ES-I3 (cell line): ENCODE measurements around the gene FGFBP1.

Experiments used
- H3K36me3 ChIP-seq: 2 replicates; pipeline ENCODE4 v1.6.1; 2013; ENCODE audit warnings: mild to moderate bottlenecking, low read length, control low read depth, moderate library complexity; ENCODE audit not compliant: insufficient read depth
- H3K4me1 ChIP-seq: 2 replicates; pipeline ENCODE4 v1.6.1; 2013; ENCODE audit warnings: mild to moderate bottlenecking, control low read depth, low read length; ENCODE audit not compliant: insufficient read depth
- H3K9ac ChIP-seq: 2 replicates; pipeline ENCODE4 v1.6.1; 2013; ENCODE audit warnings: low read depth, mild to moderate bottlenecking, low read length, moderate library complexity
- H3K9me3 ChIP-seq: 2 replicates; pipeline ENCODE4 v1.6.1; 2013; ENCODE audit warnings: mild to moderate bottlenecking, low read length, moderate library complexity; ENCODE audit not compliant: control insufficient read depth, insufficient read depth

The FGFBP1 gene

GRCh38 chr4:15913631-15913970, 24.9 kb downstream of the FGFBP1 start:
- no peaks in the 10 kb centered on the region; the same call in 1 of the 2 replicates for H3K9me3 ChIP-seq
- H3K36me3 ChIP-seq: no peaks in the 10 kb centered on the region
- no peak overlapping the region for H3K9ac ChIP-seq
- peaks cover 5% of the 10 kb centered on the region; the same call in 1 of the 2 replicates for H3K4me1 ChIP-seq

DNA sequence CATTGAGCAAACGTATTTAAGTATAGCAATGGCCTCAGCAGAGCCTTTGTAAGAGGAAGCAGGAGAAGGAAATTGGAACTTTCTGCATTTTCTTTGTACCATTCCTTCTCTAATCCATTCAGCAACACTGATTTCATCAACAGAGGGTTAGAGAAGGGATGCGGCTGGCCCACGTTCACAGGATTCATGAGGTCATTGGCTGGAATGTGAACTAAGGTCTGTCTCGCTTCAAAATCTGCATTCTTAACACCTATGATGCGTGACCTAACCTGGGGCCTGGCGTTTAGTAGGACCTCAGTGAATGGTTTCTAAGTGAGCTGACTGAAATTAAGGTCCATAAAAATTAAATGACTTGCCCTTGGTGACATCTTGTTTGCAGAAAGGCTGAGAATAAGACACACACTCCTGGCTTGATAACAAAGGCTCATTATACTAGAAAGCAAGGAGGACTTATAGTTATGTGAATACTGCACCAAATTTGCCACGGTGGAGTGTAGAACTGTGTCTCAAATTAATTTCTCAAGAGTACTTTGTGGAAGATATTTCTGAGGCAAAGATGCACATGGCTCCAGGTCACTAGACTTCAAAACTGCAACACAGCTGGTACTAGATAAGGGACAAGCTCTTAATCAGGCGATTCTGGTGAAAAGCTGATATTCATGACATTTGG, 25.4 kb downstream of the FGFBP1 start:
- no peaks in the 10 kb centered on the region; the same call in 1 of the 2 replicates for H3K9me3 ChIP-seq
- no peaks in the 10 kb centered on the region for H3K36me3 ChIP-seq
- no peak overlapping the region for H3K9ac ChIP-seq
- peaks cover 5% of the 10 kb centered on the region; the same call in 1 of the 2 replicates for H3K4me1 ChIP-seq

- H3K36me3 ChIP-seq: no peaks in the 10 kb centered on the region
- H3K9me3 ChIP-seq: no peaks in the 10 kb centered on the region; the same call in 1 of the 2 replicates
- H3K9ac ChIP-seq: no peak overlapping the region
- H3K4me1 ChIP-seq: peaks cover 5% of the 10 kb centered on the region; the same call in 1 of the 2 replicates
Observed at GRCh38 chr4:15912236-15912635, 26.3 kb downstream of the FGFBP1 start.

DNA sequence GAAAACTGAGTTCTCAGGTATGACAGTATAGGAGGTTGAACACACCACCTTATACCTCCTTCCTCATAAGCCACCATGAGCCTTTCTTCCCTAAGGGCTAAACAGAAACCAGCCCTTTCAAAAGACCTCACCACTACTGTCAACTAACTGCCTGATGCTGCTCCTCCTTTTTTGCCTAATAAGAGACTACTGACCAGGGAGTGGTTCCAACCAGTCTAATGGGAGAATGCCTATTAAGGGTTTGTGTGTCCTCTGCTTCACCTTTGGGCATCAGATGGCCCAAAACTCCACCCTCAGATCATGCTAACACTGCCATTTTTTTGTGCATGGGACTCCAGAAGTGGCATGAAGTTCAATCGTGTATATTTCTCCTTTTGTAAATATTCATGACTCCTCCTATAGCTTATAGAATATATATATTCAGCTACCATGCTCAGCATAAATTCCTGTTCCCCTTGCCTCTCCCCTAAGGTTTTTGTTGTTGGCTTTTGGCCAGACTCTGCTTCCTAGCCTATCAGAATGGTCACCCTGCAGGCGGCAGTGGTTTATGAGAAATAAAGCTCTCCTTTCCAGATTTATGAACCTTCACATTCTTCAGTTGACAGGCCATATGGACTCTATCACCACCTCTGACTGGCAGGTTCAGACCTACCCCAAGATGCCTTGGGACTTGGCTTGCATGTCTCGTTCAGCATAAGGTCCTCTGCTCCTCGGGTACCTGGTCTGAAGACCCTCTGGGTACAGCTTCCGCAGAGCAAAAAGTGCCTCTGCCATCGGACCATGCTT, 28.2 kb downstream of the FGFBP1 start:
- Histone ChIP-seq H3K4me1 (peaks cover 14% of the 10 kb centered on the region), H3K9me3 (no peaks in the 10 kb centered on the region; the same call in 1 of the 2 replicates), H3K9ac (no peak overlapping the region), H3K36me3 (no peaks in the 10 kb centered on the region)

GRCh38 chr4:15907430-15907829, 31.1 kb downstream of the FGFBP1 start:
- H3K4me1 ChIP-seq: peaks cover 9% of the 10 kb centered on the region
- no peaks in the 10 kb centered on the region; the same call in 1 of the 2 replicates for H3K36me3 ChIP-seq
- peaks cover 17% of the 10 kb centered on the region for H3K9me3 ChIP-seq
- no peak overlapping the region for H3K9ac ChIP-seq

DNA sequence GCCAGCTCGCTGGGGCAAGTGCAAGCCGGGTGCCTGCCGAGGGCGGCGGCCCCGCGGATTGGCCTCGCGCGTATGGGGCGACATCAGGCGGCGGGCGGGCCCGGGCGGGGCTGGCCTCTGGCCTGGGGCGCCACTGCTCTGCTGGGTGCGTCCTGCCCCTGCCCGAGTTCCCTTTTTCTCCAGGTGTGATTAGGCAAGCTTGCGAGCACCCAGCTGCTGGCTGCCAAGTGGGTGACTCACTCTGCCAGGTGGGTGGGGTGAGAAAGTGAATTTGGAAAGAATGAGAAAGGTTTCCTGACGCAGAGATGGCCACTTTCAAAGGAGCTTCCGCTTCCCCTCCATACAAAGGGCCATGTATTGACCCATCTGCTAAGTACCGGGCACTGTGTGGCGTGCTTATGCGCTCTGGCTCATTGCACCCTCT, 32.5 kb downstream of the FGFBP1 start:
- peak overlapping the region; percentile 43 for H3K9ac ChIP-seq

DNA sequence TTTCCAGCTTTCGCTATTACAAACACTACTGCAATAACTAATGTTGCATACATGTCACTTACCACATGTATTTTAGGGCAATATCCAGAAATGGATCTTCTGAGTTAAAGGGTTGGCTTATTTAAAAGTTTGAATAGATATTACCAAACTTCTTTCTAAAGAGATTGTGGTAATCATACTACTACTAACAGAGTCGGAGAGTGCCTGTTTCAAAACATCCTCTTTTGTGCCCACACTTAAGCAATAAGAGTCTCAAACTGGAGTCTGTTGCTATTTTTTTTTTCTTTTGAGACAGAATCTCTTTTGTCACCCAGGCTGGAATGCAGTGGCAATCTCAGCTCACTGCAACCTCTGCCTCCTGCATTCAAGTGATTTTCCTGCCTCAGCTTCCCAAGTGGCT, 35.8 kb downstream of the FGFBP1 start:
- Histone ChIP-seq H3K9ac (no peak overlapping the region), H3K36me3 (no peaks in the 10 kb centered on the region; the same call in 1 of the 2 replicates), H3K4me1 (peaks cover 9% of the 10 kb centered on the region), H3K9me3 (peaks cover 17% of the 10 kb centered on the region)

More for the DNA sequence above, 32.5 kb downstream of the FGFBP1 start:
- peaks cover 17% of the 10 kb centered on the region for H3K9me3 ChIP-seq
- H3K36me3 ChIP-seq: no peaks in the 10 kb centered on the region; the same call in 1 of the 2 replicates
- H3K4me1 ChIP-seq: peaks cover 9% of the 10 kb centered on the region

DNA sequence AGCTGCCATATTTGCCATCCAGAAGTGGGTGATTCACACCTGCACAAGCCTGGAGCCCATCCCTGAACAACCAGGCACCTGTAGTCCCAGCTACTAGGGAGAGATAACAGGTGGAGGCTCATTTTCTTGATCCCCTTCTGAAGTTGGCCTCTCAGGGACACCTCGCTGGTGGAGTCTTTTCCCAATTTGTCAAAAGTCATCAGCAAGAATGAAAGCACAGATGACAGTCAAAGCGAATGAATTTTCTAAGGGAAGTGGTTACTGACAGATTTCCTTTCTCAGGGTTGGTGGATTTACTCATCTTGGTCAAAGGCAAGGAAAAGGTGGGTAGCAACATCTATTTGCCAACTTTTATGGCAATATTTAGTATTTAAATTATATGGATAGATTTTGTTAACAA, 36.5 kb downstream of the FGFBP1 start:
- H3K4me1 ChIP-seq: peaks cover 7% of the 10 kb centered on the region
- H3K9me3 ChIP-seq: peaks cover 17% of the 10 kb centered on the region
- no peak overlapping the region for H3K9ac ChIP-seq
- H3K36me3 ChIP-seq: no peaks in the 10 kb centered on the region; the same call in 1 of the 2 replicates

- H3K9ac ChIP-seq: no peak overlapping the region
- no peaks in the 10 kb centered on the region; the same call in 1 of the 2 replicates for H3K36me3 ChIP-seq
Observed at GRCh38 chr4:15901007-15901406, 37.5 kb downstream of the FGFBP1 start.

GRCh38 chr4:15899511-15899910, 39.0 kb downstream of the FGFBP1 start:
- Histone ChIP-seq H3K36me3 (no peaks in the 10 kb centered on the region; the same call in 1 of the 2 replicates), H3K9me3 (peaks cover 10% of the 10 kb centered on the region; the same call in 1 of the 2 replicates), H3K4me1 (no peaks in the 10 kb centered on the region), H3K9ac (no peak overlapping the region)

More at GRCh38 chr4:15901007-15901406, 37.5 kb downstream of the FGFBP1 start:
- Histone ChIP-seq H3K4me1 (no peaks in the 10 kb centered on the region), H3K9me3 (peaks cover 17% of the 10 kb centered on the region)

- 0 out of 2 replicates have a peak, but pooled peaks cover 5% of the 10 kb centered on the region for H3K9me3 ChIP-seq
- H3K4me1 ChIP-seq: no peaks in the 10 kb centered on the region
- H3K9ac ChIP-seq: no peak overlapping the region
- H3K36me3 ChIP-seq: no peaks in the 10 kb centered on the region; the same call in 1 of the 2 replicates
Observed at GRCh38 chr4:15898902-15899301, 39.6 kb downstream of the FGFBP1 start.

DNA sequence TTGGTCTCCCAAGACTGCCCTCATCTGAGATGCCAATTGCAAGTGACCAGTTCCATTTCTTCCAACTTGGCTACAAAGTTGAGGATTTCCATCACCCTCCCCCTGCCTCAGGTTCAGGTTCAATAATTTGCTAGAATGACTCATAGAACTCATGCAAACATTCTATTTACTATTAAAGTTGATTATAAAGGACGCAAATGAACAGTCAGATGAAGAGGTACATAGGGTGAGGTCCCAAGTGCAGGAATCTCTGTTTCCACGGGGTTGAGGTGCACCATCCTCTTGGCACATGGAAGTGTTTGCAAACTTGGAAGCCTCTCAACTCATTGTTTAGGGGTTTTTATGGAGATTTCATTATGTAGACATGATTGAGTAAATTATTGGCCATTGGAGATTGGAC, 41.0 kb downstream of the FGFBP1 start:
- H3K9me3 ChIP-seq: no peaks in the 10 kb centered on the region
- H3K4me1 ChIP-seq: no peaks in the 10 kb centered on the region
- H3K36me3 ChIP-seq: no peaks in the 10 kb centered on the region
- H3K9ac ChIP-seq: no peak overlapping the region

DNA sequence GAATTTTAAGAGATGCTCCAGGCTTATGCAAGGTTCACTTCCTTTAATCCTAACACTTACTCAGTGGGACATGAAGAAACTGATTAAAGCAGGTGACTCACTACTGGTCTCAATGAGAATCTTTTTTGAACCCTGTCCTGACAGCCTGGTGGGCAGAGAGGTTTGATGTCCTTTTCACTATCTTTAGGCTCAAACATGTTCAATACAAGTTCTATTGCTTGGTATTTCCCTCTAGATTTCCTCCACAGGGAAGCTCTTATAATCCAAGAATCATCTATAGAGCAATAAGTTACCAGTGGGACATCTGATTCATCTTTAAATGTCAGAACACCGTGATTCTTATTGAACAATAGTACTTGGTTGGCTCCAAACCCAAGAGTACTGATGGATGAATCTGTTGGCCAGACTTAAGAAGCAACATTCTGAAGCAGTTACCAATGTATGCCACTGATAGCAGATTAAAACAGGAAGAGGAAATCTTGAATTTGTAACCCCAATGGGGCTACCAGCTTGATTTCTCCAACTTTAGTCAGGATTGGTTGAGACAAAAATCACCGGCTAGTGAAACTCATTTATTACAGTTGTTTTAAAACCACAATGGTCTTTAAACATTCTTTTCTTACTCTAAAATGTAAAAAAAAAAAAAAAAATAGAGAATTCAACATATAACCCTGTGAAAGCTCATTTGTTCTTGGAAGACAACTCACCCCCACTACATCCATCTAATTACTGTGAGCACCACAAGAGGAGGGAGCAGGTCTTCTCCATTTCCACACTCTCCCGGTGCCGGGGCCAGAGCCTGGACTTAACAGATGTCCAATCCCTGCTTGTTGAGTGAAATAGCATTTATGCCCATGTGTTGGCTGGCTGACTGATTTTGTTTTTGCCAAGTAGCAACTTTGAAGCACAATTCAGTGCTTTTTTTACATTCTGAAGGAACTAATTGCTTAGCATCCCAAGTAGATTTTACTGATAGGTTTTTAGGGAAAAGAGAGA, 43.3 kb downstream of the FGFBP1 start:
- Histone ChIP-seq H3K9me3 (peaks cover 2% of the 10 kb centered on the region; the same call in 1 of the 2 replicates), H3K9ac (no peak overlapping the region), H3K36me3 (no peaks in the 10 kb centered on the region), H3K4me1 (no peaks in the 10 kb centered on the region)

DNA sequence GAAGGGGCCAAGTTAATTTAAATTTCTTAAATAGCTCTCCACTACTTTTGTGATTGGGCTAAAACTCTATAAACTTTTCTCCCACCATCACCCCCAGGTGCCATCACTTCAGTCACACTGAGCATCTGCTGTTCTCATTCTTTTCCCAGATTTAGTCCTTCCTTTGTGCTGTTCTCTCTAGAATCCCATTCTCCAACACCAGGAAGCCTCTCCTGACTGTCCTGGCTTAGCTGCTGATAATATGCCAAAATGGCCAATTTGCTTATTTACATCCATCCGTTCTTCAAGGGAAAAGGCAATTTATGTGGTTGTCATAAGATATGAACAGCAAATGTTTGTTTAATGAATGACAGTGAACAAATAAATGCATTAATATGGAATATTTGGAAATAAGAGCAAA, 44.1 kb downstream of the FGFBP1 start:
- peaks cover 2% of the 10 kb centered on the region; the same call in 1 of the 2 replicates for H3K9me3 ChIP-seq
- H3K4me1 ChIP-seq: no peaks in the 10 kb centered on the region
- no peak overlapping the region for H3K9ac ChIP-seq
- H3K36me3 ChIP-seq: no peaks in the 10 kb centered on the region
